HCT116 (cell line): Measurements from ENCODE around the gene RASAL2.

Experiments used
- EGR1 ChIP-seq: IDR thresholded peaks from 2 replicates; pipeline ENCODE4 v1.6.1; 2012; ENCODE audit warnings: low read depth
- TF ChIP-seq, protein P1 (sequence below), 3 experiments: fragments of 200-600 bp in 1 of 3; sonication (generic) in 1 of 3; IDR thresholded peaks in 2 of 3; conservative IDR thresholded peaks in 1 of 3; 2 replicates each; pipeline ENCODE4 v1.5.1; 2012 to 2017; ENCODE audit warnings: low read depth in 2 of 3, low read length in 2 of 3, antibody characterized with exemption in 1 of 3, borderline replicate concordance in 1 of 3, control low read depth in 1 of 3, mild to moderate bottlenecking in 1 of 3, mixed read lengths in 1 of 3, mixed run types in 1 of 3, moderate library complexity in 1 of 3; ENCODE audit not compliant: insufficient read depth in 1 of 3
- TF ChIP-seq, protein P2 (sequence below): IDR thresholded peaks from 2 replicates; pipeline ENCODE4 v1.6.1; 2012

DNA sequence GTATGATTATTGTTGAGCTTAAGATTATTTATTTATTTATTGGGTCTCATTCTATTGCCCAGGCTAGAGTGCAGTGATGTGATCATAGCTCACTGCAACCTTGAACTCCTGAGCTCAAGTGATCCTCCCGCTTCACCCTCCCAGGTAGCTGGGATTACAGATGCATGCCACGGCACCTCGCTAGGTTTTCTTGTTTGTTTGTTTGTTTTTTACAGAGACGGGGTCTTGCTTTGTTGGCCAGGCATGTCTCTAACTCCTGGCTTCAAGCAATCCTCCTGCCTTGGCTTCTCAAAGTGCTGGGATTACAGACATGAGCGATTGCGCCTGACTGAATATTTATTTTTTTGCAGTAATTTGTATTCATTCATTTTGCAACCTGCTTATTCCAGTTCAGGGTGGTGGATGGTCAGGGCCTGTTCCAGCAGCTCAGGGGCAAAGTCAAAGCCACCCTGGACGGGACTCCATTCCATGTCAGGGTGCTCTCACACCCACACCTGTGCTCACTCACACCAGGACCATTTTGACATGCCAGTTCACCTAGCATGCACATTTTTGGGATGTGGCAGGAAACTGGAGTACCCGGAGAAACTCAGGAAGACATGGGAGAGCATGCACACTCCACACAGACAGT lies 29.6 kb upstream of the RASAL2 start:
- TF ChIP-seq, protein P1, sequence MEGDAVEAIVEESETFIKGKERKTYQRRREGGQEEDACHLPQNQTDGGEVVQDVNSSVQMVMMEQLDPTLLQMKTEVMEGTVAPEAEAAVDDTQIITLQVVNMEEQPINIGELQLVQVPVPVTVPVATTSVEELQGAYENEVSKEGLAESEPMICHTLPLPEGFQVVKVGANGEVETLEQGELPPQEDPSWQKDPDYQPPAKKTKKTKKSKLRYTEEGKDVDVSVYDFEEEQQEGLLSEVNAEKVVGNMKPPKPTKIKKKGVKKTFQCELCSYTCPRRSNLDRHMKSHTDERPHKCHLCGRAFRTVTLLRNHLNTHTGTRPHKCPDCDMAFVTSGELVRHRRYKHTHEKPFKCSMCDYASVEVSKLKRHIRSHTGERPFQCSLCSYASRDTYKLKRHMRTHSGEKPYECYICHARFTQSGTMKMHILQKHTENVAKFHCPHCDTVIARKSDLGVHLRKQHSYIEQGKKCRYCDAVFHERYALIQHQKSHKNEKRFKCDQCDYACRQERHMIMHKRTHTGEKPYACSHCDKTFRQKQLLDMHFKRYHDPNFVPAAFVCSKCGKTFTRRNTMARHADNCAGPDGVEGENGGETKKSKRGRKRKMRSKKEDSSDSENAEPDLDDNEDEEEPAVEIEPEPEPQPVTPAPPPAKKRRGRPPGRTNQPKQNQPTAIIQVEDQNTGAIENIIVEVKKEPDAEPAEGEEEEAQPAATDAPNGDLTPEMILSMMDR (IDR thresholded peaks at IDR 0.05 in 2 of 3, conservative IDR thresholded peaks at IDR 0.05 in 1 of 3; ENCODE audit: borderline replicate concordance in 1 of 3, insufficient read depth in 1 of 3, low read depth in 2 of 3, low read length in 2 of 3): no peak
- no peak for TF ChIP-seq EGR1
- TF ChIP-seq, protein P2, sequence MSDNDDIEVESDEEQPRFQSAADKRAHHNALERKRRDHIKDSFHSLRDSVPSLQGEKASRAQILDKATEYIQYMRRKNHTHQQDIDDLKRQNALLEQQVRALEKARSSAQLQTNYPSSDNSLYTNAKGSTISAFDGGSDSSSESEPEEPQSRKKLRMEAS: no peak
